ENCODE results near the gene KYNU.
"Not testable (repeated sequence)": the region's sequence is repeated elsewhere in the genome, so short reads cannot be mapped to it uniquely, and the experiment has no call there.

The KYNU gene

DNA sequence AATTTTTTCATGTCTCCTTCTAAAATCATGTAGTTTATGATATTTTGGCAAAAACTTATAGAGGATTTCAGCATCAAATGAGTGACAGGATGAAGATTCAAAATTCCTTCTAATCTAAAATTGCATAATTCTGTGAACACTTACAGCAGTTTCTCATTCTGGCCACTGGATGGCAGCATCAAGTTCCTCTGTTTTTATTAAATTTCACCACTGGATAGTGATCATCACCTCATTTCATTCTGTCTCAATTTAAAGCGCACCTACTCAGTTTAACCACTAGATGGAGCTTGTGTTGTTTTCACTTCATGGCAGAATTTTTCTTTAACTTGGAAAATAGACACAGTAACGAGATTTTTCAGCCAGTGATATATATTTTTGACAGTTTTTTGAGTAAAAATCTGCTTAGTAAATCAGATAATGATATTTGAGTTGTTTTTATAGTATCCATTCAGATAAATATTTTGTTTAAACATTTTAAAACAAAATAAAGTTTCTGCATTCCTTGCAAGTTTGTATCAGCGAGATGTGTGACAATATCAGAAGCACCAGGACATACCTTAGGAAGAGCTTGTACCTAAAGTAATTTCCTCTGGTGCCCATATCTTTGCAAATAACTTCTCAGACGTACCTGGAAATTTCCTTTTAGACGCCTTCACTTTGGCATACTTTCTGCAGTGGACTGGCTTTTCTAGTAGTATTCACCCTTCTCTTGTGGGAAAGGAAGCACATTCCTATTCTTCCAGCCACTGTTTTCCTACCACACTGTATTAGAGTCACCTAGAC is 157.0 kb downstream of the KYNU start:
- DNase-seq: peak; percentile 62 to 84

DNA sequence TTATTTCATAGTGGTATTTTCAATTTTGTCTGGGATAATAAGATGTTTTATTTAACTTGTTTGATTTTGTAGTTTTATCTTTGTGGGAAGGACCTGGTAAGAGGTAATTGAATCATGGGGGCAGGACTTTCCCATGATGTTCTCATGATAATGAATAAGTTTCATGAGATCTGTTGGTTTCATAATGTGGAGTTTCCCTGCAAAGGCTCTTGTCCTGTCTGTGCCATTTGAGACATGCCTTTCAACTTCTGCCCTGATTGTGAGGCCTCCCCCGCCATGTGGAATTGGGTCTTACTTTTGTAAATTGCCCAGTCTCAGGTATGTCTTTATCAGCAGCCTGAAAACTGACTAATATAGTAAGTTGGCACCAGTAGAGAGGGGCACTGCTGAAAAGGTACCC is 174.0 kb downstream of the KYNU start:
- no peak for DNase-seq

DNA sequence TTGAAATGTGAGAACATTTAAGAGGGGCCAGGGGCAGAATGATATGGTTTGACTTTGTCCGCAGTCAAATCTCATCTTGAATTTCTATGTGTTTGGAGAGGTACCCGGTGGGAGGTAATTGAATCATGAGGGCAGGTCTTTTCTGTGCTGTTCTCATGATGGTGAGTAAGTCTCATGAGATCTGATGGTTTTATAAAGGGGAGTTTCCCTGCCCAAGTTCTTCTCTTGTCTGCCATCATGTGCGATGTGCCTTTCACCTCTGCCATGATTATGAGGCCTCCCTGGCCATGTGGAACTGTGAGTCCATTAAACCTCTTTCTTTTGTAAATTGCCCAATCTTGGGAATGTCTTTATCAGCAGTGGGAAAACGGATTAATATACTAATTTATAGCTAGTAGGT is 176.0 kb downstream of the KYNU start:
- DNase-seq: not testable (repeated sequence)

DNA sequence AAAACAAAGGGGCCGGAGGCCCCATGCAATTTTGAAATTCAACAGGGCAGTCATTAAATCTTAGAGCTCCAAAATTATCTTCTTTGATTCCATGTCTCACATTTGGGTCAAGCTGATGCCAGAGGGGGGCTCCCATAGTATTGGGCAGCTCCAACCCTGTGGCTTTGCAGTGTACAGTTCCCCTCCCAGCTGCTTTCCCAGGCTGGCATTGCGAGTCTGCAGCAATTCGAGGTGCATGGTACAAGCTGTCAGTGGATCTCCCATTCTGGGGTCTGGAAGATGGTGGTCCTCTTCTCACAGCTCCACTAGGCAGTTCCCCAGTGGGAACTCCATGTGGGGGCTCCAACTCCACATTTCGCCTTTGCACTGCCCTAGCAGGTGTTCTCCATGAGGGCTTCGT is 179.1 kb downstream of the KYNU start:
- no peak for DNase-seq

DNA sequence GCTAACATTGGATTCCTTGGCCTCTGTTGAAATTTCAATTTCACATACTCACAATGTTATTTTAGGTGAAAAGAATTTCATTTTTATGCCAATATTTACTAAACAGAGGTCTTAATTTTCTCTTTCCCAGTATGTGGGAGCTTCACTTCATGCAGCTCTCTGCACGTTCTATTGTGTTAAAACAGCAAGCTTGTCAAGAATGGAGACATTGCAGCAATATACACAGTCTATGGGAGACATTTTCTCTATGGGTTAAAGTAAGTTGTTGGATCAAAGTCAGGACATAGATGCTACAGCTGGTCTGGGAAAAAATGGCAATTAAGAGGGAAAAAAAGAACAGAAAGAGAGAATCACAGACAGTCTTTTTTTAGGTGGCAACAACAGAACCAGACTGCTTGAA is 181.4 kb downstream of the KYNU start:
- no peak for DNase-seq

DNA sequence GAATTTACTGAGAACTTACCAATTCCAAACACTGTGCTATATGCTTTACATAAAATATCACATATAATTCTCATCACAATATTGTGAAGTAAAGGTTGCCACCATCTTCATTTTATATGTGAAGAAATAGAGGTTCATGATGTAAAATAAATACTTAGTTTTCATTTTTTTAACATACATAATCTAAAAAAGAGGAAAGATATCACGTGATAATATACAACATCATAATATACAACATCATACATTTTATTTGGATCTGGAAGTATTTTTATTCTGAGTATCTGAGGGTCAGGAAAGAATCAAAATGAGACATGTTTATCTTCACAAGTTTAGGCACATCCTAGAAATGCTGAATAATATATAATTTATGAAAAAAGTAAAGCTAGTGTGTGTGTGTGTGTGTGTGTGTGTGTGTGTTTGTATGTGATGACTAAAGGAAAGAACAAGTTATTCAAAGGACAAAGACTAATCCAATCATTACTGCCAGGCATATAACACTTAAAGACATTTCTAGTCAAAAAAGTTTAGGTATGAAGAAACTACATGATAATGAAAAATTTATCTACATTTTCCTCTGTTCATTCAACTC is 186.2 kb downstream of the KYNU start:
- no peak for DNase-seq

DNA sequence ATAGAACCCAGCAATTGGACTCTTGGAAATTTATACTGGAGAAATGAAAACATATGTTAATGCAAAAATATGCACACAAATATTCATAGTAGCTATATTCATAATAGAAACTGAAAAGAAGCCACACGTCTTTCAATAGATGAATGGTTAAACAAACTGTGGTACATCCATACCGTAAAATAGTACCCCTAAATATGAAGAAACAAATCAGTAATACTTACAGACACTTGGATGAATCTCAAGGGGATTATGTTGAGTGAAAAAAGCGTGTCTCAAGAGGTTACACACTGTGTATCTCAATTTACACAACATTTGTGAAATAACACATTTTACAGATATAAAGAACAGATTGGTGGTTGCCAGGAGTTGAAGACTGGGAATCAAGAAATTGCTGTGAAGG is 190.6 kb downstream of the KYNU start:
- DNase-seq: no peak

DNA sequence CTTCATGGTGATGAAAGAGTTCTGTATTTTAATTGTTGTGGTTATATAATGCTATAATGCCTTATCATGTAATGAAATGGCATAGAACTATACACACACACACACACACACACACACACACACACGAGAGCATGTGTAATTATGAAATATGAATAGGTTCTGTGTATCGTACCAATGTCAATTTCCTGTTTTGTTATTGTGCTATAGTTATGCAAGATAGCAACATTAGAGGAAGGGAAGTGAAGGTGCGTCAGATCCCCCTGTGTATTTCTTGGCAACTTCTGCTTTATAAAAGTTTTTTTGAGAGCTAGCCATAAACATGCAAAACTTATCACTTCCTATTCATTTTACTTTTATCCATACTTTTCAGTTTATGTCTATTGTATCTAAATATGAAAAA is 191.0 kb downstream of the KYNU start:
- no peak for DNase-seq

DNA sequence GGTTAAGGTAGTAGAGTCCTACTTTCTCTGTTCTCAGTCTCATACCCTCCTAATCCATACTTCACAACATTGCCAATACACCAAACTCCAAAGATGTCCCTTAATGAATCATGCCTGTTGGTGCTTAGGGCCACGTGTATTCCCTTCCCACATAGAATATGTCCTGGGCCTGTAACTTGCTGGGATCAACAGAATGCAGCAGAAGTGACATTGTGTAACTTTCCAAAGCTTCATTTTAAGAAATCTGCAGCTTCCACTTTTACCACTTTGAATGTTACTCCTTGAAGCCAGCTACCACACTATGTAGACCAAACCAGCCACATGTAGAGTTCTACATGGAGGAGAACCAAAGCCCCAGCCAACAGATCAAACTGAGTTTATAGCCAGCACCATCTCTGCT is 193.2 kb downstream of the KYNU start:
- DNase-seq: no peak

DNA sequence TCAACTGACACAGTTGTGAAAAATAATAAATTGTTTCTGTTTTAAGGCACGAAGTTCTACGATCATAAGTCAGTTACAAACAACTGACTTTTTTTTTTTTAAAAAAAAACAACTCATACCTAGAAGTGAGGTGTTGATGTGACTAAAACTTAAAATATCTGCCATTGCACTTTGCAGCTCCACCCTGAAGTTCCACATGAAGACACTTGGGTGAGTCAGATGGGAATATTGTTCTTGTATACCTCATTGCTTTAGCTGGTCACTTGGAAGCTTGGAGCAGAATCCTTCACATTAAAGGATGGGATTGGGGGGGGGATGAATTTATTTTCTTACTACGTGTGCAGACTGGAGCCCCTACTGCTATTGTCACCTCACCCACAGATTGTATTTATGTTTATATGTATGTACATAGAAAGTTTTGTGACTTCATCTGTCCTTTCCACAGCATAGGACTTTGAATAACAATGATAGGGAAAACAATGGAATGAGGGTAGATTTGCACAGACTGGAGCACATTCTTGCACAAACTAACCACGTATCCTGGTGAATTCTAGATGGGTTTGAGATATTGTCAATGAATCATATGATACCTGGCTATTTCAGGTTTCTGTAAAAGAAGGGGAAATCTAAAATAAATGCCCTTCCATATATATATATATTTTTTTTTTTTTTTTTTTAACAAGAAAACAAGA is 193.9 kb downstream of the KYNU start:
- no peak for DNase-seq

DNA sequence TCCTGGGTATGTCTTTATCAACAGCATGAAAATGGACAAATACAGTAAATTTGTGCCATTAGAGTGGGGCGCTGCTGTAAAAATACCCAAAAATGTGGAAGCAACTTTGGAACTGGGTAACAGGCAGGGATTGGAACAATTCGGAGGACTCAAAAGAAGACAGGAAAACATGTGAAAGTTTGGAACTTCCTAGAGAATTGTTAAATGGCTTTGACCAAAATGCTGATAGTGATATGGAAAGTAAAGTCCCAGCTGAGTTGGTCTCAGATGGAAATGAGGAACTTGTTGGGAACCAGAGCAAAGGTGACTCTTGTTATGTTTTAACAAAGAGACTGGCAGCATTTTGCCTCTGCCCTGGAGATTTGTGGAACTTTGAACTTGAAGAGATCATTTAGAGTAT is 197.4 kb downstream of the KYNU start:
- not testable (repeated sequence) for DNase-seq

DNA sequence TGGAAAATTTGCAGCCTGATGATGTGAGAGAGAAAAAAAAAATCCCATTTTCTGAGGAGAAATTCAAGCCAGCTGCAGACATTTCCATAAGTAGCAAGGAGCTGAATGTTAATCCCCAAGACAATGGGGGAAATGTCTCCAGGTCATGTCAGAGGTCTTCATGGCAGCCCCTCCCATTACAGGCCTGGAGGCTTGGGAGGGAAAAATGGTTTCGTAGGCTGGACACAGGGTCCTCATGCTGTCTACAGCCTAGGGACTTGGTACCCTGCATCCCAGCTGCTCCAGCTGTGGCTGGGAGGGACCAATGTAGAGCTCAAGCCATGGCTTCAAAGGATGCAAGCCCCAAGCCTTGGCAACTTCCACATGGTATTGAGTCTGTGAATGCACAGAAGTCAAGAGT is 198.2 kb downstream of the KYNU start:
- DNase-seq: no peak

DNA sequence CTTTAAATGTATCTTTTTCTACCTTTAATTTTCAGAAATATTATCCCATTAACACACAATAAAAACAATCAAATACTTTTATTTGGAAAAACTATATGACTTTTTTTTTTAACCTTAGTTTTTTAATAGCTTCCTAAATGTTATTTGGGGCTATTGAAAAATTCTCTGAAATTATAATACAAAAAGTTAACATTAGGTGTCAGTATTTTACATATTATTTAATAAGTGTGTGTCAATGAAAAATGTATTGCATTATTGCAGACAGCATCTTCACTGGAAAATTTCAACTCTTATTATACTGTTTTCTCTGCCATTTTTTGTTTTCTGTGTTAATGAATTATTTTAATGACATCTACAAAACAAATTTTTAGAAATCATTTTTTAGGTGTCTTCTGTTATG is 200.6 kb downstream of the KYNU start:
- DNase-seq: no peak

DNA sequence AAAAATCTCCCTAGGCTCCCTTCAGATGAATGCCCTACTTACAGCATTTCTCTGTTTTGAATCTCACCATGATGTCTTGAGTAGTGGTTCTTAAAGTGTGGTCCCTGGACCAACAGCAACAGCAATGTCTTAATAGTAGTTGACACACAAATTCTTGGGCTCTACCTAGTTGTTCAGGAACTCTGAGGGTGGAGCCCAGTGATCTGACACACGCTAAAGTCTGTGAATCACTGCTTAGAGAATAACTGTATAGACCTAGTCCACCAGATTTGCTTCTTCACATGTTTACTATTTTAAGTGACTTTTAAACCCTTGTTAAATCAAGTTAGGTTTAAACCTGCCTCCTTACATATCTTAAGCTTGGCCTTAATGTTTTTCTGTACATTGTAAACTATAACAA is 204.2 kb downstream of the KYNU start:
- DNase-seq: no peak

DNA sequence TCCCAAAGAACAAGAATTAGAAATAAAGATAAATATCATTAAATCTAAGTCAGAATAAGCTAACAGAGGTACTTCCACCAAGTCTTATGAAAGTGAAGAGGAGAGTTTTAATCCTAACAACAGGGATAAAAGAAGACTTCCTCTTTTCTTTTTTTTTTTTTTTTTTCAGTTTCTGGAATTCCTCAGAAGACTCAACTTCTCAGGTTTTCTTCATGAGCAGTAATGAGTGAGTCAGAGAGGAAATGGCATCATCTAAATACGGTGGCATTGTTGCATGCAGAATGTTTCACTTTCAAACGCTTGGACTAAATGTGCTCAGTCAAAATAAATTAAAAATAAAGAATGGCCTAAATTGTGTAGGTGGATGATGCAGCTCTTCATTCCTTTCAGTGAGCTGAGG is 206.2 kb downstream of the KYNU start:
- DNase-seq: no peak

DNA sequence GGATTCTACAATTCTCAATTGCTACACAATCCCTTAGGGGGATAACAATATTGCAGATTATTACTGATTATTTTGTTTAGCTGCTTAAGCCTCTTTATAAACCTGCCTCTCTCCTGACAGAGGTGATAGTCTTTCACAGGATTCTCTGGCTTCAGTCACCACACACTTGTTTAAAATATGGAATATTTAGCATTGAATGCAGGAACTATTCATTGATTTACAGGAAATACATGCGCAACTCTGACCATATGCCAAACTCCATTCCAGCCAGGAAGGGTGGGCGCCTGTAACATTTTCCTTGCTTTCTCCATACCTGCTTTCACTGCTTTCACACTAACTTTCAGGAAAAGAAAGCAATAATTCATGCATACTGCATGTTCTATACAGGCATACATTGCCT is 207.0 kb downstream of the KYNU start:
- no peak for DNase-seq

DNA sequence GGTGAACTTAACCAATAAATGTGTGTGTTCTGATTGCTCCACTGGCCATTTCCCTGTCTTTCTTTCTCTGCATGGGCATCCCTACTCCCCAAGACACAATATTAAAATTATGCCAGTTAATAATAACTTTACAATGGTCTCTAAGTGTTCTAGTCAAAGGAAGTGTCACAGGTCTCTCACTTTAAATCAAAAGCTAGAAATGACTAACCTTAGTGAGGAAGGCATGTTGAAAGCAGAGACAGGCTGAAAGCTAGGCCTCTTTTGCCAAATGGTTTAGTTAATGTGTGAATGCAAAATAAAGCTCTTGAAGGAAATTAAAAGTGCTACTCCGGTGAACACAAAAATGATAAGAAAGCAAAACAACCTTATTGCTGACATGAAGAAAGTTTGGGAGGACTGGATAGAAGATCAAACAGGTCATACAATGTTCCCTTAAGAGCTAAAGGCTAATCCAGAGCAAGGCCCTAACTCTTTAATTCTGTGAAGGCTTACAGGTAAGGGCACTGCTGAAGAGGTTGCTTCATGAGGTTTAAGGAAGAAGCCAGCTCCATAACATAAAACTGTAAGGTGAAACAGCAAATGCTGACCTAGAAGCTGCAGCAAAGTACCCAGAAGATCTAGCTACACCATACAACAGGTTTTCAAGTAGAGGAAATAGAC is 207.8 kb downstream of the KYNU start:
- DNase-seq: no peak

DNA sequence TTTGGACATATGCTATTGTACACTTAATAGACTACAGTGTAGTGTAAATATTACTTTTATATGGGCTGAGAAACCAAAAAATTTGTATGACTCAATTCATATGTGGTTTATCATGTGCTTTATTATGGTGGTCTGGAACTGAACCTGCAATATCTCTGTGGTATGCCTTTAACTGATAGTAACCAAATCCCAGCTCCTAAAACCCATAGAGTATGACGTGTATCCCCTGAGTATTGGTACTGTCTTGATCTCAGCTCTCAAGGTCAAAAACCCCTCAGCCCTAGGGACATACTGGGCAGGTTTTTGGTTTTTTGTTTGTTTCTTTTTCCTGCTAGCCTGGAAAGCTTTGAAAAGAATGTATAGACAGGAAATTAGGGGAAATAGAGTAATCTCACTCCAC is 209.6 kb downstream of the KYNU start:
- no peak for DNase-seq

DNA sequence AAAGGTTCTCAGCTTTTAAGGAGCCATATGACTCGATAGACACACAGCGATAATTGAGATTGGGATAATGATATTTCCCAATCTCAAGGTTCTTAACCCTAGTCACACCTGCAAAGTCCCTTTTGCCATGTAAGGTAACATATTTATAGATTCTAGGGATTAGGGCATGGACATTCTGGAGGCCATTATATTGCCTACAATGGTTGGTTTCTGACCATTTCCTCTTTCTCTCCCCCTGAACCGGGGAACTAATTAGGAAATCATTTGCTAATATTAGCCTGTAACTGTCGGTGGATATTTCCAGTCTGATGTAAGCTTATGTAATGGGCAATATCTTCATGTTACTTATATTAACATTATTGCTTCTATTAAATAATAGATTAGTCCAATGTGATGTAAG is 210.9 kb downstream of the KYNU start:
- no peak for DNase-seq

DNA sequence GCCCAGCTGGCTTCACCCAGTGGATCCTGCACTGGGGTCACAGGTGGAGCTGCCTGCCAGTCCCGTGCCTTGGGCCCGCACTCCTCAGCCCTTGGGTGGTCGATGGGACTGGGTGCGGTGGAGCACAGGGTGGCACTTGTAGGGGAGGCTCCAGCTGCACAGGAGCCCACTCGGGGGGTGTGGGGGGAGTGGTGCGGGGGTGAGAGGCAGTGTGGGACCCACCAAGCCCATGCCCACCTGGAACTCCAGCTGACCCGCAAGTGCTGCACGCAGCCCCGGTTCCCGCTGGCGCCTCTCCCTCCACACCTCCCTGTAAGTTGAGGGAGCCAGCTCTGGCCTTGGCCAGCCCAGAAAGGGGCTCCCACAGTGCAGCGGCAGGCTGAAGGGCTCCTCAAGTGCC is 212.1 kb downstream of the KYNU start:
- DNase-seq: not testable (repeated sequence)

Measured in NCI-H526 (cell line).